ENCODE measurements around the gene BPGM.

BPGM gene

GRCh38 chr7:134707663-134708378 lies 61.2 kb downstream of the BPGM start:
- H3K27me3 ChIP-seq (ENCODE audit: control insufficient read depth, insufficient read depth, low read length), result no peaks in the 10 kb centered on the region
- no peak for TF ChIP-seq CTCF (IDR thresholded peaks at IDR 0.05)
- H3K4me1 ChIP-seq, result peaks cover 16% of the 10 kb centered on the region
- H3K9ac ChIP-seq, result no peak overlapping the region
- no peak overlapping the region for H3K4me2 ChIP-seq (ENCODE audit: low read length)
- no peaks in the 10 kb centered on the region for H3K79me2 ChIP-seq
- no peak overlapping the region for H3K4me3 ChIP-seq (ENCODE audit: low read depth, low read length)
- no peak overlapping the region for H2AFZ ChIP-seq
- no peak overlapping the region for H3K27ac ChIP-seq
- no peaks in the 10 kb centered on the region for H3K9me3 ChIP-seq (ENCODE audit: control insufficient read depth, low read length)
- H3K36me3 ChIP-seq (ENCODE audit: control insufficient read depth, insufficient read depth, low read length), result no peaks in the 10 kb centered on the region

DNA sequence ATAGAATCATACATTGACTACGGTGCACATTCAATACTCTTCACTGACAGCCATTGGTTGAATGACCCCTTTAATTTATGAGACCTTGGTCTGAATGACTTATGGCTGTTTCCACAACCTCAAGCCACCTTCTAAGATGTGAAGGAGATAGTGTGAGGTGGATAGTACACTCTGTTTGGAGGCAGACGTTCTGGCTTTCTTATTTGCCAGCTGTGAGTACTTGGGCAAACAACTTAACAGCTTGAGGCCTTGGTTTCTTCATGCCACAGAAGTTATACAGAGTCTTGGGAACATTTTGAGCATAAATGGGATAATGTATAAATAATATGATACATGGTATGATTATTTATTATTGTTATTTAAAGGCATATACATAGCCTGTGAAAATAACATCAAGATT lies 62.0 kb downstream of the BPGM start:
- Histone ChIP-seq H3K27ac (no peak overlapping the region), H3K27me3 (ENCODE audit: control insufficient read depth, insufficient read depth, low read length) (no peaks in the 10 kb centered on the region)
- no peak for TF ChIP-seq CTCF (IDR thresholded peaks at IDR 0.05)

GRCh38 chr7:134709197-134709596 lies 62.5 kb downstream of the BPGM start:
- no peaks in the 10 kb centered on the region for H3K27me3 ChIP-seq (ENCODE audit: control insufficient read depth, insufficient read depth, low read length)
- no peaks in the 10 kb centered on the region for H3K9me3 ChIP-seq (ENCODE audit: control insufficient read depth, low read length)
- H2AFZ ChIP-seq, result no peak overlapping the region
- H3K4me2 ChIP-seq (ENCODE audit: low read length), result no peak overlapping the region
- H3K79me2 ChIP-seq, result no peaks in the 10 kb centered on the region
- H3K36me3 ChIP-seq (ENCODE audit: control insufficient read depth, insufficient read depth, low read length), result no peaks in the 10 kb centered on the region
- no peak overlapping the region for H3K9ac ChIP-seq
- no peak for TF ChIP-seq CTCF (IDR thresholded peaks at IDR 0.05)
- H3K4me1 ChIP-seq, result peaks cover 16% of the 10 kb centered on the region
- no peak overlapping the region for H3K4me3 ChIP-seq (ENCODE audit: low read depth, low read length)
- H3K27ac ChIP-seq, result no peak overlapping the region

More for the DNA sequence above, 62.0 kb downstream of the BPGM start:
- Histone ChIP-seq H3K79me2 (no peaks in the 10 kb centered on the region), H3K4me2 (ENCODE audit: low read length) (no peak overlapping the region), H3K4me1 (peaks cover 16% of the 10 kb centered on the region), H3K36me3 (ENCODE audit: control insufficient read depth, insufficient read depth, low read length) (no peaks in the 10 kb centered on the region), H3K9ac (no peak overlapping the region), H3K9me3 (ENCODE audit: control insufficient read depth, low read length) (no peaks in the 10 kb centered on the region), H3K4me3 (ENCODE audit: low read depth, low read length) (no peak overlapping the region), H2AFZ (no peak overlapping the region)

DNA sequence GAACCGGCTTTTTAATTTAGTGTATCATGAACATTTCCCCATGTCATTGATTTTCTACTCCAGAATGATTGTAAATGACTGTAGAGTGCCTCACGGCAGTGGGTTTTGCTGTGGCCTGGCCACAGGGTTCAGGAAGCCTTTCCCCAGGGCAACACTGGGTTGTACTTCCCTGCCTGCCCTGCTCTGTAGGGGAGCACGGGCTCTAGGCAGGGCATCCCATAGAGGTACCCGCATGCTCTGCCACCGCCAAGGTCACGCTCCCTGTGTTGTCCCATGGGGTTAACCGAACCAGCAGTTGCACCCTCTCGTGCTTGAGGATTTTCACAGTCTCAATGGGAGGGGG lies 63.8 kb downstream of the BPGM start:
- Histone ChIP-seq H3K27me3 (ENCODE audit: control insufficient read depth, insufficient read depth, low read length) (no peaks in the 10 kb centered on the region), H3K4me1 (peaks cover 16% of the 10 kb centered on the region), H3K79me2 (no peaks in the 10 kb centered on the region), H3K9ac (no peak overlapping the region), H3K27ac (peak overlapping the region; percentile 79), H3K36me3 (ENCODE audit: control insufficient read depth, insufficient read depth, low read length) (no peaks in the 10 kb centered on the region), H3K4me3 (ENCODE audit: low read depth, low read length) (no peak overlapping the region), H2AFZ (peak overlapping the region; percentile 95), H3K4me2 (ENCODE audit: low read length) (no peak overlapping the region), H3K9me3 (ENCODE audit: control insufficient read depth, low read length) (no peaks in the 10 kb centered on the region)
- no peak for TF ChIP-seq CTCF (IDR thresholded peaks at IDR 0.05)
